Naive thymus-derived CD4-positive, alpha-beta T cell (primary cell): ENCODE data around the gene LHFPL3. TPM values are rescaled to one million over a fixed set of nuclear protein-coding genes. Genes with fewer than 3 reads are reported as not detected.

Source experiments
- ATAC-seq: fragments of 150-1000 bp; cut with Tn5 transposase; 2 replicates; pipeline ENCODE4 v1.10.0; 2021; ENCODE audit warnings: mild to moderate bottlenecking, moderate library complexity
- CTCF ChIA-PET: fragments of 350-600 bp; sonication (Branson Sonifier 250); formaldehyde crosslinking; loops from one replicate; lab custom pipeline; 2021; ENCODE audit warnings: antibody characterized with exemption; lab: Charles Lee
- POLR2A ChIA-PET: fragments of 350-600 bp; sonication (Branson Sonifier 250); formaldehyde crosslinking; loops from one replicate; lab custom pipeline; 2021; ENCODE audit warnings: antibody characterized with exemption, inconsistent platforms; lab: Charles Lee
- DNase-seq, 9 donors: peaks; one replicate each; pipeline versions ENCODE4 v3.0.0 to v3.0.0-alpha.2; 2020 to 2022; ENCODE audit warnings: mixed read lengths in 1 of 9
- H3K27ac ChIP-seq: one replicate; pipeline ENCODE4 v1.7.0; 2013; ENCODE audit warnings: mild to moderate bottlenecking, low read depth, low read length, moderate library complexity
- H3K27me3 ChIP-seq, 2 donors: one replicate each; pipeline ENCODE4 v1.7.0; 2013; ENCODE audit warnings: low read length in 2 of 2, mild to moderate bottlenecking in 2 of 2, moderate library complexity in 2 of 2; ENCODE audit not compliant: control insufficient read depth in 2 of 2, insufficient read depth in 2 of 2
- H3K36me3 ChIP-seq, 3 experiments: 1 replicate in 2 of 3; 2 replicates in 1 of 3; pipeline ENCODE4 v1.7.0; 2013; ENCODE audit warnings: low read length in 3 of 3, mild to moderate bottlenecking in 3 of 3, moderate library complexity in 1 of 3; ENCODE audit not compliant: insufficient read depth in 3 of 3, control insufficient read depth in 2 of 3
- H3K4me1 ChIP-seq, 2 donors: one replicate each; pipeline ENCODE4 v1.7.0; 2013; ENCODE audit warnings: low read length in 2 of 2, mild to moderate bottlenecking in 2 of 2, moderate library complexity in 1 of 2; ENCODE audit not compliant: control insufficient read depth in 2 of 2, insufficient read depth in 2 of 2
- H3K4me3 ChIP-seq: 2 replicates; pipeline ENCODE4 v1.7.0; 2013; ENCODE audit warnings: mild to moderate bottlenecking, low read length
- H3K9me3 ChIP-seq, 3 experiments: 1 replicate in 2 of 3; 2 replicates in 1 of 3; pipeline ENCODE4 v1.7.0; 2013; ENCODE audit warnings: low read length in 3 of 3; ENCODE audit not compliant: control insufficient read depth in 2 of 3
- H3K27ac Mint-ChIP-seq, 9 donors: one replicate each; pipeline ENCODE4 v1.8.0; 2020 to 2022; ENCODE audit warnings: mixed read lengths in 9 of 9, mild to moderate bottlenecking in 8 of 9, moderate library complexity in 5 of 9, inconsistent platforms in 2 of 9
- H3K27me3 Mint-ChIP-seq, 5 donors: one replicate each; pipeline ENCODE4 v1.8.0; 2021 to 2022; ENCODE audit warnings: mixed read lengths in 5 of 5, mild to moderate bottlenecking in 1 of 5
- H3K36me3 Mint-ChIP-seq, 5 donors: one replicate each; pipeline ENCODE4 v1.8.0; 2020 to 2022; ENCODE audit warnings: mixed read lengths in 5 of 5, mild to moderate bottlenecking in 3 of 5, inconsistent platforms in 1 of 5
- H3K4me1 Mint-ChIP-seq, 7 donors: one replicate each; pipeline ENCODE4 v1.8.0; 2020 to 2022; ENCODE audit warnings: mixed read lengths in 7 of 7, mild to moderate bottlenecking in 3 of 7, inconsistent platforms in 1 of 7
- H3K4me3 Mint-ChIP-seq, 10 donors: one replicate each; pipeline ENCODE4 v1.8.0; 2020 to 2022; ENCODE audit warnings: mild to moderate bottlenecking in 10 of 10, mixed read lengths in 10 of 10, moderate library complexity in 6 of 10, inconsistent platforms in 2 of 10
- H3K9me3 Mint-ChIP-seq, 11 donors: one replicate each; pipeline ENCODE4 v1.8.0; 2020 to 2022; ENCODE audit warnings: mixed read lengths in 11 of 11, mild to moderate bottlenecking in 4 of 11, inconsistent platforms in 1 of 11, moderate library complexity in 1 of 11
- intact Hi-C, 2 donors: fragments of 100-400 bp; cut with micrococcal nuclease; formaldehyde crosslinking; loops; one replicate each; pipeline ENCODE4 v1.15.1; 2023
- polyA plus RNA-seq, 2 donors: library from polyadenylated mRNA; unstranded; fragments of 300-500 nt; fragmentation: Illumina TruSeq; gene quantifications; one replicate each; pipeline ENCODE4 v1.2.3, GENCODE V29; 2021
- total RNA-seq, 6 experiments: library from RNA in 5 of 6; stranded (reverse) in 5 of 6; gene quantifications; 1 replicate in 5 of 6; 2 replicates in 1 of 6; pipeline ENCODE4 v1.2.3 and lab custom pipeline; 2021 to 2026

The LHFPL3 gene
- total and polyA plus RNA-seq, 7 experiments from 2014 or later = not detected

DNA sequence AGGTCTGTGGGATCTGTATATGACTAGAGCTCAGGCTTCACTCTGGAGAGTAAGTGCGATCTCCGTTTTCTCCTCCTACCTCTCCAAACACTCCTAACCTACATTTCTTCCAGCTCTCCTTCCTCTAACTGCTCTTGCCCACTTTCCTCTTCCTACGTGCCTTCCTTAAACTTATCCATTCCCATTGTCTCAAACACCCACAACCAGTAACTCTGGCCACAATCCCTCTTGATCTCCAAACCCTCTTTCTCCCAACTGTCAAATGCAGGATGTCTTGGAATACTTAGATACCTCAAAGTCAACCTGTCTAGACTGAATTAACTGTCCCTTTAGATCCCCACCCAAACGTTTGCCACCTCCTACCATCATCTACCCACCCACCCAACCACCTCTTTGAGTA lies 471.9 kb downstream of the LHFPL3 start:
- H3K27me3 ChIP-seq = no peaks in the 10 kb centered on the region
- intact Hi-C loops = no loop called here
- Mint-ChIP-seq H3K4me1 (no peaks in the 10 kb centered on the region), H3K4me3 (no peak overlapping the region), H3K36me3 (no peaks in the 10 kb centered on the region), H3K9me3 (peaks cover 0 to 1% (median 0%) of the 10 kb centered on the region in 11 donors), H3K27me3 (peaks cover 3 to 39% (median 28%) of the 10 kb centered on the region in 5 donors), H3K27ac (no peak overlapping the region)
- no peaks in the 10 kb centered on the region for H3K9me3 ChIP-seq
- POLR2A ChIA-PET = no interaction called here
- ATAC-seq (no peak), DNase-seq (no peak)
- no peaks in the 10 kb centered on the region for H3K36me3 ChIP-seq
- CTCF ChIA-PET = no interaction called here
- H3K4me1 ChIP-seq = no peaks in the 10 kb centered on the region
- no peak overlapping the region for H3K27ac ChIP-seq
- no peak overlapping the region for H3K4me3 ChIP-seq

DNA sequence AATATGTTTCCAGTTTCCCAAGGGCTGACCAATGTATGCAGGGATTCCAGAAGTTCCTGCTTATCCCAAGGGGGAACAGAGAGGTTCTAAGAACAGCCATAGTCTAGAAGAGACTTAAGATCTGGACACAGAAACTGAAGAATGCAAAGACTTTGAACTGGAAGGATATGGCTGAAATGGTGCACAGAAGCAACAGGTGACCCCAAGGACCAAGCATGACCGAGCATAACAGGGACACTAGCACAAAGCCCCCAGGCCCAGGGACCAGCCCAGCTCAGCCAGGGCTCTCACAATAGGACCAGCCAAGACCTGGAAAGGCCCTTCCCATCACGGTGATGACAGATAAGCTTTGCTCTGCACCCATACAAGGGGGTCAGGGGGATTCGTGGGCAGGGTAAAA lies 472.6 kb downstream of the LHFPL3 start:
- Histone ChIP-seq H3K27me3 (no peaks in the 10 kb centered on the region), H3K4me1 (no peaks in the 10 kb centered on the region), H3K27ac (no peak overlapping the region), H3K36me3 (no peaks in the 10 kb centered on the region), H3K9me3 (no peaks in the 10 kb centered on the region), H3K4me3 (no peak overlapping the region)
- ChIA-PET POLR2A (no interaction called here), CTCF (no interaction called here)
- H3K4me3 Mint-ChIP-seq = no peak overlapping the region
- no peak overlapping the region for H3K27ac Mint-ChIP-seq
- peaks cover 3 to 36% (median 29%) of the 10 kb centered on the region in 5 donors for H3K27me3 Mint-ChIP-seq
- peaks cover 0 to 1% (median 0%) of the 10 kb centered on the region in 11 donors for H3K9me3 Mint-ChIP-seq
- no peak for ATAC-seq
- H3K4me1 Mint-ChIP-seq = no peaks in the 10 kb centered on the region
- intact Hi-C loops = no loop called here
- no peak for DNase-seq
- no peaks in the 10 kb centered on the region for H3K36me3 Mint-ChIP-seq

DNA sequence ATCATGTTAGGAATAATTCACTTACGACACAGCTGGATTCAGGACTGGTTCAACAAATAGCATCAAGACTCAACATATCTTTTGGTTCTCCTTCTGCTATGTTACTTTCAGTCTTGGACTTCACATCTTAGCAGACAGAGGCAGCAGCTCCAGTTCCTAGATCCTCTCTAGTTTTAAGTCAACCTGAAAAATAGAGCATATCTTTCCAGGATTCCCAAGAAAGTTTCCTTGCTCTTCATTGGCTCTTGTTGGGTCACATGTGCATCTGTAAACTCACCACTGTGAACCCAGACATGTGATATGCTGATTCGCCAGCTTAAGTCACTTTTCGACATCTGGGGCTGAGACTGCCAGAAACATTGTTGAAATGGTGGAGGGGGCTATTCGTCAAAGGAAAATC lies 475.5 kb downstream of the LHFPL3 start:
- no peaks in the 10 kb centered on the region for H3K4me1 Mint-ChIP-seq
- ATAC-seq (no peak), DNase-seq (no peak)
- peaks cover 0 to 1% (median 0%) of the 10 kb centered on the region in 11 donors for H3K9me3 Mint-ChIP-seq
- H3K27me3 ChIP-seq = no peaks in the 10 kb centered on the region
- H3K27ac Mint-ChIP-seq = no peak overlapping the region
- no peak overlapping the region for H3K27ac ChIP-seq
- CTCF ChIA-PET = no interaction called here
- no peaks in the 10 kb centered on the region for H3K9me3 ChIP-seq
- H3K4me3 Mint-ChIP-seq = no peak overlapping the region
- H3K27me3 Mint-ChIP-seq = peaks cover 10 to 48% (median 34%) of the 10 kb centered on the region in 5 donors
- POLR2A ChIA-PET = no interaction called here
- no peaks in the 10 kb centered on the region for H3K4me1 ChIP-seq
- H3K36me3 Mint-ChIP-seq = no peaks in the 10 kb centered on the region
- no peaks in the 10 kb centered on the region for H3K36me3 ChIP-seq
- H3K4me3 ChIP-seq = no peak overlapping the region
- intact Hi-C loops = no loop called here

DNA sequence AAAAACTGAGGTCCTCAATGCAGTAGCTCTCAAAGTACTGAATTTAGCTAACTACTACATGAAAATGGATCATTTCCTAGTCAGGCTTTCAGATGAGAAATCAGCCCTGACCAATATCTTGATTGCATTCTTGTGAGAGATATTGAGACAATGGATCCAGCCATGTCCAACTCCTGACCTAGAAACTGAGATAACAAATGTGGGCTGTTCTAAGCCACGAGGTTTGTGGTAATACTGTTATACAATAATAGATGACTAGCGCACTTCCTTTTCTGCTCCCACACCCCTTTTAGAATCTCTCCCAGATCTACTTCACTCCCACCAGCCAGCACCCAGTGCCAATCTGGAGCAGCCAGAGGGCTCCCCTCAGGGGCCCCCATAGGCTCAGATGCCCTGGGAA lies 476.3 kb downstream of the LHFPL3 start:
- no peak for ATAC-seq
- Mint-ChIP-seq H3K4me1 (no peaks in the 10 kb centered on the region), H3K27me3 (peaks cover 11 to 47% (median 35%) of the 10 kb centered on the region in 5 donors), H3K9me3 (peaks cover 0 to 1% (median 0%) of the 10 kb centered on the region in 11 donors), H3K4me3 (no peak overlapping the region), H3K27ac (no peak overlapping the region), H3K36me3 (no peaks in the 10 kb centered on the region)
- Histone ChIP-seq H3K9me3 (no peaks in the 10 kb centered on the region), H3K27ac (no peak overlapping the region), H3K4me1 (no peaks in the 10 kb centered on the region), H3K36me3 (no peaks in the 10 kb centered on the region), H3K27me3 (no peaks in the 10 kb centered on the region), H3K4me3 (no peak overlapping the region)
- CTCF ChIA-PET = no interaction called here
- intact Hi-C loops = no loop called here
- DNase-seq = no peak
- POLR2A ChIA-PET = no interaction called here

DNA sequence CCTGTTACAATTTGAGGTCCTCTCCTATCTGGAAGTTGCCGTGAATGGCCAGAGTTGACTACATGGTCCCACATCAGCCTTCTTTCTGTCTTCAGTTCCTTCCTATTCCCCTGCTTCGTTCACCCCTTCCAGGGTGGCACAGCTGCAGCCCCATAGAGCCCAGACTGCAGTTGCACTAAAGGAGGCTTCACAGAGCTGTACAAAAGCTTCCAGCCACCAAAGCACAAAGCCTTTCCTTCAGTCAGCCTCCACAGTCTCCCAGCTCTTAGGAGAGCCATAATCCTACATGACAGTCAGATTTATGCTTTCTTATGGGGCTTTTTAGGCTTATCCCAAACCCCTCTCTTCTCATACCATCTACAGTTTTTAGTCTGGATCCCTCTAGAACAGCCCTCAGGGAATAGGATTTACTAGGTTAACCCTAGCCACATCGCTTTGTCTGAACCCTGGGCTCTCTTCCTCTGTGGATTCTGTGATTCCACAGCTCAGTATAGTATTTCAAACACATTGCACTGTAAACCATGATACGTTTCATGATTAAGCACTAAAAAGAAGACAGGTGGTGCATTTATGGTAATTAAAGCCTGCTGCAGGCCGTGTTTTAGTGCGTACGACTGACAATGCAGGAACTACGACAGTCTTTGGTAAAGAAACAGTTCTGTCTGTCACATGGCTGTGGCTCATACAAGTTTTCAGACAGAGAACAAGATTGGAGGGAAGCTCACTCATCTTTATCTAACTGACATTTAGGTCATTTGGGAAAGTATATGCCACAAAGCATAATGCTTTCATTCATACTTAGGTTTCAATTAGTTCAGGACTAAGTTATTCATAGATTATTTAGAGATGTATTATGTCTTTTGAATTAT lies 477.3 kb downstream of the LHFPL3 start:
- H3K4me3 ChIP-seq = no peak overlapping the region
- H3K27ac ChIP-seq = no peak overlapping the region
- H3K9me3 Mint-ChIP-seq = peaks cover 0 to 1% (median 0%) of the 10 kb centered on the region in 11 donors
- H3K27ac Mint-ChIP-seq = no peak overlapping the region
- H3K4me3 Mint-ChIP-seq = no peak overlapping the region
- H3K4me1 Mint-ChIP-seq = no peaks in the 10 kb centered on the region
- ChIA-PET CTCF (no interaction called here), POLR2A (no interaction called here)
- intact Hi-C loops = no loop called here
- peaks cover 17 to 44% (median 39%) of the 10 kb centered on the region in 5 donors for H3K27me3 Mint-ChIP-seq
- no peaks in the 10 kb centered on the region for H3K4me1 ChIP-seq
- no peaks in the 10 kb centered on the region for H3K36me3 ChIP-seq
- no peaks in the 10 kb centered on the region for H3K36me3 Mint-ChIP-seq
- no peak for DNase-seq
- H3K9me3 ChIP-seq = no peaks in the 10 kb centered on the region
- ATAC-seq = no peak
- H3K27me3 ChIP-seq = no peaks in the 10 kb centered on the region

DNA sequence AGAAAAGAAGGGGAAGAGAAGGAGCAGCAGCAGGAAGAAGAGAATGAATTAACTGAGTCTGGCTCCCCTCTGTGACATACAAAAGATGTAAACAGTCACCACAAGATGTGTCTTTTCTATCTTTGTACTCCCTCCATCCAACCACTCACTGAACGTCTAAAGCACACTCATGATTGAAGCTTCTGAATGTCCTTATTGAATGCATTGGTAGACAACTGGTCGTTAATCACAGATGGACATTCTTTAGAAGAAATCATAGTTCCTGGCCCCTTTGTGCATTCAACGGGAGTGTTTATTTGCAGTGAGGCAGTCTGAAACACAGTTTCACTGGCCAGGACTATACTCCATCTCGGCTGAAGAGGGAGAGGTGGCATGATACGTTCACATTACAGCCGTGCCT lies 479.3 kb downstream of the LHFPL3 start:
- Histone ChIP-seq H3K27ac (no peak overlapping the region), H3K4me1 (no peaks in the 10 kb centered on the region), H3K9me3 (no peaks in the 10 kb centered on the region), H3K27me3 (no peaks in the 10 kb centered on the region), H3K36me3 (no peaks in the 10 kb centered on the region), H3K4me3 (no peak overlapping the region)
- H3K4me1 Mint-ChIP-seq = no peaks in the 10 kb centered on the region
- peaks cover 0 to 1% (median 0%) of the 10 kb centered on the region in 11 donors for H3K9me3 Mint-ChIP-seq
- H3K36me3 Mint-ChIP-seq = no peaks in the 10 kb centered on the region
- ATAC-seq (no peak), DNase-seq (no peak)
- POLR2A ChIA-PET = no interaction called here
- intact Hi-C loops = no loop called here
- no peak overlapping the region for H3K4me3 Mint-ChIP-seq
- CTCF ChIA-PET = no interaction called here
- peaks cover 17 to 44% (median 38%) of the 10 kb centered on the region in 5 donors for H3K27me3 Mint-ChIP-seq
- no peak overlapping the region for H3K27ac Mint-ChIP-seq

DNA sequence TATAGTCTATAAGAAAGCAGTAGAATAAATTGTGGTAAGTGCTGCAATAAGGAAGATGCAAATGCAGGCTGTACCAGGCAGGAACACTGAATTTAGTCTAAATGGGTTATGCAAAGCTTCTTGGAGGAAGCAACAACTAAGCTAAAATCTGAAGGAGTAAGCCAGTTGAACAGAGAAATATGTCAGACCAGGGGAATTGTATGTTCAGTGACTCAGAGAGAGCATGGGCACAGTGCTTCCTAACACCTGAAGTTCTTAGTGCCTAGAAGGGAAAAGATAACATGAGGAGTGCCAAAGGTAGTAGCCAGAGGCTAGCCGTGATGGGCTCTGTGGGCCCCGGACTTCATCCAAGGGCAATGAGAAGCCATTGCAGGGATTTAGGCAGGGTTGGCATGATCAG lies 481.5 kb downstream of the LHFPL3 start:
- Mint-ChIP-seq H3K36me3 (no peaks in the 10 kb centered on the region), H3K9me3 (peaks cover 0 to 1% (median 0%) of the 10 kb centered on the region in 11 donors), H3K27ac (no peak overlapping the region), H3K27me3 (peaks cover 14 to 33% (median 26%) of the 10 kb centered on the region in 5 donors), H3K4me3 (no peak overlapping the region), H3K4me1 (no peaks in the 10 kb centered on the region)
- ATAC-seq (no peak), DNase-seq (no peak)
- intact Hi-C loops = no loop called here
- ChIA-PET CTCF (no interaction called here), POLR2A (no interaction called here)
- Histone ChIP-seq H3K27me3 (no peaks in the 10 kb centered on the region), H3K4me3 (no peak overlapping the region), H3K4me1 (no peaks in the 10 kb centered on the region), H3K9me3 (no peaks in the 10 kb centered on the region), H3K27ac (no peak overlapping the region), H3K36me3 (no peaks in the 10 kb centered on the region)
